ENCODE results near the gene PYGO1.

DNA sequence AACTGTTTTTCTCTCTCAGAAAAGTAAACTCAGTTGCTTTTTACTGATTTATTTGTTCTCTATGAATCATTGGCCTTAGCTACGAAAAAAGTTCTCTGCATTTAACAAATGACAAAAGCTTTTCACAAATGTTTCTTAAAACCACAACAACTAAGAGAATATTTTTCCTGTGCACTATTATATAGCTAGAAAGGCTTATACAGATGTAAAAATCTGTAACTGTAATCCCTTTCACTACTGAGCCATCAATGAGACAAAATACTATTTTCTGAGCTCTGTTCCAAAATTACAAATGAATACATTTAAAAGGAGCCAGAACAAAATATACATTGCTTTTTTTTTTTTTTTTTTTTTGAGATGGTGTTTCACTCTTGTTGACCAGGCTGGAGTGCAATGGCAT is 45.6 kb upstream of the PYGO1 start:
- no peak for TF ChIP-seq POLR2A (IDR thresholded peaks at IDR 0.05; ENCODE audit: low read length)
- TF ChIP-seq GATA1 (IDR thresholded peaks at IDR 0.05; ENCODE audit: low read depth, low read length) = no peak

Measured in erythroblast (primary cell).